Measurements from ENCODE around the gene DDX1.

DDX1 gene

GRCh38 chr2:15649561-15650255 is 58.0 kb downstream of the DDX1 start:
- DNase-seq, result no peak

- no peak for DNase-seq
Observed at GRCh38 chr2:15650616-15651366, 59.1 kb downstream of the DDX1 start.

- no peak for DNase-seq
Observed at GRCh38 chr2:15651367-15651727, 59.7 kb downstream of the DDX1 start.

GRCh38 chr2:15652252-15652651 is 60.6 kb downstream of the DDX1 start:
- DNase-seq, result no peak

GRCh38 chr2:15652801-15653200 is 61.1 kb downstream of the DDX1 start:
- DNase-seq, result no peak

- no peak for DNase-seq
Observed at GRCh38 chr2:15653806-15654726, 62.4 kb downstream of the DDX1 start.

GRCh38 chr2:15654727-15655073 is 63.0 kb downstream of the DDX1 start:
- no peak for DNase-seq

GRCh38 chr2:15655123-15655887 is 63.6 kb downstream of the DDX1 start:
- no peak for DNase-seq

- no peak for DNase-seq
Observed at GRCh38 chr2:15656090-15656489, 64.4 kb downstream of the DDX1 start.

- DNase-seq, result no peak
Observed at GRCh38 chr2:15657759-15658158, 66.1 kb downstream of the DDX1 start.

- no peak for DNase-seq
Observed at GRCh38 chr2:15658911-15659310, 67.2 kb downstream of the DDX1 start.

GRCh38 chr2:15660491-15661294 is 69.0 kb downstream of the DDX1 start:
- DNase-seq, result no peak

GRCh38 chr2:15661295-15661569 is 69.6 kb downstream of the DDX1 start:
- no peak for DNase-seq

GRCh38 chr2:15662026-15662425 is 70.4 kb downstream of the DDX1 start:
- DNase-seq, result no peak

- DNase-seq, result no peak
Observed at GRCh38 chr2:15662579-15662978, 70.9 kb downstream of the DDX1 start.

- DNase-seq, result no peak
Observed at GRCh38 chr2:15663802-15664201, 72.1 kb downstream of the DDX1 start.

- no peak for DNase-seq
Observed at GRCh38 chr2:15664273-15665066, 72.8 kb downstream of the DDX1 start.

- DNase-seq, result no peak
Observed at GRCh38 chr2:15665067-15665942, 73.6 kb downstream of the DDX1 start.

GRCh38 chr2:15665943-15666460 is 74.3 kb downstream of the DDX1 start:
- DNase-seq, result no peak
